Testis (tissue), 2 donors: ENCODE data around the gene FKBP9.

Source experiments
- POLR2A ChIP-seq: fragments of 450-650 bp; IDR thresholded peaks from one replicate; pipeline ENCODE4 v1.6.1; 2017; ENCODE audit warnings: antibody characterized with exemption, mild to moderate bottlenecking, moderate library complexity
- TF ChIP-seq, protein P1 (sequence below), 3 experiments: fragments of 450-650 bp in 2 of 3; fragments of 200-600 bp in 1 of 3; sonication (generic) in 1 of 3; IDR thresholded peaks; one replicate each; pipeline ENCODE4 v1.5.1; 2016 to 2019; ENCODE audit warnings: antibody characterized with exemption in 3 of 3, mild to moderate bottlenecking in 2 of 3, moderate library complexity in 1 of 3

DNA sequence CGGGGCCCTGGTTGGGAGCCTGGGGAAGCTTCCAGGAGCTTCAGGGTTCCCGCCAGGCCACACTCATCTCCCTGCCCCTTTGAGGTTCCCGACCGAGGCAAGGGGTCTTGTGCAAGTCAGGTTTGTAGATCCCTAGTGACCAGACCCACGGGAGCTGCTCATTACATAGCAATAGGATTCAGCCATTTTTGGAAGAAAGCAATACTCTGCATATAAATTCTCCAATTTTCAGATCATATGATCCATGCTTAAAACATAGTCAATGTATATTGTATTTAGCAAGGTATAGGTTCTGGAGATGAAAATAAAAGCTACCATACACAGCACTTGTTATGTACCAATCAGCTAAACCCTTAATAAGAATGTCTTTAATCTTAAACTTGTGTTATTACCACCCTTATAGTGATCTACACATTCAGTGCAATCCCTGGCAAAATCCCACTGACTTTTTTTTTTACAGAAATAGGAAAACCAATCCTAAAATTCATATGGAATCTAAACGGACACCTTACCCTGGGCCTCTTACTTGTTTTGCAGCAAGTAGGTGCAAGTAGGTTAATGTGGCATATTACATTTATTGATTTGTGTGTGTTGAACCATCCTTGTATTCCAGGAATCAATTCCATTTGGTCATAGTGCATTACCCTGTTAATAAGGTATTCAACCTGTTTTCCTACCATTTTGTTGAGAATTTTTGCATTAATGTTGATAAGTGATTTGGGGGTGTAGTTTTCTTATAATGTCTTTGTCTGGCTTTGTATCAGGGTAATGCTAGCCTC, 13.8 kb upstream of the FKBP9 start:
- TF ChIP-seq, protein P1, sequence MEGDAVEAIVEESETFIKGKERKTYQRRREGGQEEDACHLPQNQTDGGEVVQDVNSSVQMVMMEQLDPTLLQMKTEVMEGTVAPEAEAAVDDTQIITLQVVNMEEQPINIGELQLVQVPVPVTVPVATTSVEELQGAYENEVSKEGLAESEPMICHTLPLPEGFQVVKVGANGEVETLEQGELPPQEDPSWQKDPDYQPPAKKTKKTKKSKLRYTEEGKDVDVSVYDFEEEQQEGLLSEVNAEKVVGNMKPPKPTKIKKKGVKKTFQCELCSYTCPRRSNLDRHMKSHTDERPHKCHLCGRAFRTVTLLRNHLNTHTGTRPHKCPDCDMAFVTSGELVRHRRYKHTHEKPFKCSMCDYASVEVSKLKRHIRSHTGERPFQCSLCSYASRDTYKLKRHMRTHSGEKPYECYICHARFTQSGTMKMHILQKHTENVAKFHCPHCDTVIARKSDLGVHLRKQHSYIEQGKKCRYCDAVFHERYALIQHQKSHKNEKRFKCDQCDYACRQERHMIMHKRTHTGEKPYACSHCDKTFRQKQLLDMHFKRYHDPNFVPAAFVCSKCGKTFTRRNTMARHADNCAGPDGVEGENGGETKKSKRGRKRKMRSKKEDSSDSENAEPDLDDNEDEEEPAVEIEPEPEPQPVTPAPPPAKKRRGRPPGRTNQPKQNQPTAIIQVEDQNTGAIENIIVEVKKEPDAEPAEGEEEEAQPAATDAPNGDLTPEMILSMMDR (IDR thresholded peaks at IDR 0.05), result no peak
- TF ChIP-seq POLR2A, result no peak
